ENCODE results near the gene AK2. TPM values are rescaled to one million over a fixed set of nuclear protein-coding genes. Genes with fewer than 3 reads are reported as not detected.

The AK2 gene
- total RNA-seq, result 140 and 168 TPM in 2 replicates

DNA sequence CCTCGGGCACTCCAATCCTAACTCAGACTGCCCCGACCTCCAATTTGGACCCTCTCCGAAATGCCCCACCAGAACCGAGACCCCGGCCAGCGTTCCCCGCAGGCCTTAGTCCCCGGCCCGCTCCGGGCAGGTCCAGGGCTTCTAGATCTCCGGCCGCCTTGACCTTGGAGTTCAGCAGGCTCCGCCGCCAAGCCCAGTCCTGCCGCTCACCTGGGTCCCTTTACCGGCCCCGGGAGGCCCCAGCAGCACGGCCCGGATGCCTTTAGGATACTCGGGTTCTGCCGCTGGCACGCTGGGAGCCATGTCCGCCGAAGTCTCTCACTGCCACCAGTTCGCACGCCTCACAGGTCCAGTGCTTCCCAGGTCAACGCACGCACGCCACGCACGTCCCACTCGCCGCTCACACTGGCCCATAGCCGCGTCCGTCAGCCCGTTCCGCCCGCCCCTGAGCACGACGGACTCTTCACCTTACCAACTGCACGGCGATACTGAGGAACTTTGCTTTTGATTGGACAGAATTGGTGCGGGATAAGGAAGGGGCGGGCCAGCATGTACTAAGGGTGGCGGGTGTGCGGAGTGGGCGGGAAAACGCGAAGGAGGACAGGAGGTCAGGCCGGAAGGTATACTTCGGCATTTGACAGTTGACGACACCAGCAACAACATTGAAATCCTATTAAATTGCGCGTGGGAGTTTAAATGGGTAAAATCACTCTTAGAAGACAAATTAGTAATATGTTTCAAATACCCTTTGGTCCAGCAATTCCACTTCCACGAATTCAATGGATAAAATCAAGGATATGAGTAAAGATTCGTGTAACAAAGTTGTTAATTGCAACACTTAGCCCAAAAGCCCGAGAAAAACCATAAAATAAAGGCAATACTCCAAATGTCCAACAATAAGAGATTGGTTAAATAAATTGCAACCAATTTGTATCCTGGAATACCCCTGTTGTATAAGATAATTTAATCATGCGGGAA lies at the start of gene AK2:
AK2 (minus strand) TSS at position 358 of the 978 bp plus-strand sequence; CDS start at position 303, 55 bp downstream.

DNA sequence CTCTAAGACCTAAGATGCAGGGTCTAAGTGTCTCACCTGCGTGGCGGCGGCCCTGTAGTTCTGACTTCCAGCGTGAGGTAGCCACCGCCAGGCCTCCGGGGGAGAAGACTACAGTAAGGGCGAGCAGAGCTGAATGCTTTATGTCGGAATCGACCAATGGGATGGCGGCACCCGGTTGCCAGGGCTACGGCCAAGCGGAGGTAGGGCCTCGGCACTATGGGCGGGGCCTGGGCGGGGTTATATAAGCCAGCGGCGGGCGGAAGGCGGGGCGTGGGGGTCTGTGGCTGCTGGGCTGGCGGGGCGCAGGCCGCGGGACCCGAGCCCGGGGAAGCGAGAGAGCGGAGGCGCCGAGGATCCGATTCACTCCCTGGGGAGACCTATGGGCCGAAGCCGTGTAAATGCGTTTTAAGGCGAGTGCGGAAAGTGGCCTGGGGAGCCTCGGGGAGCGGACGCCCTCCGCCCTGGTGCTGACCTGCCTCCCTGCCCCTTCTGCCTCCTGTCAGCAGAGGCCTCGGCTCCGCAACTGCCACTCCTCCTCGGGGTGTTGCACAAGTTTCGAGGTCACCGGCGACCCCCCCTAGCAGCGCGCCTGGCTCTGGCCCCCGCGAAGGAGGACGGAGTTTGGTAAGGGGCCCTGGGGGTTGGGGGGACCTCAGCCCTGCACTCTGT lies 44.3 kb upstream of the AK2 start, which contains the start of gene AZIN2:
AZIN2 (plus strand) TSS at position 269 of the 669 bp plus-strand sequence. CDS start 1,097 bp downstream, outside the sequence.

DNA sequence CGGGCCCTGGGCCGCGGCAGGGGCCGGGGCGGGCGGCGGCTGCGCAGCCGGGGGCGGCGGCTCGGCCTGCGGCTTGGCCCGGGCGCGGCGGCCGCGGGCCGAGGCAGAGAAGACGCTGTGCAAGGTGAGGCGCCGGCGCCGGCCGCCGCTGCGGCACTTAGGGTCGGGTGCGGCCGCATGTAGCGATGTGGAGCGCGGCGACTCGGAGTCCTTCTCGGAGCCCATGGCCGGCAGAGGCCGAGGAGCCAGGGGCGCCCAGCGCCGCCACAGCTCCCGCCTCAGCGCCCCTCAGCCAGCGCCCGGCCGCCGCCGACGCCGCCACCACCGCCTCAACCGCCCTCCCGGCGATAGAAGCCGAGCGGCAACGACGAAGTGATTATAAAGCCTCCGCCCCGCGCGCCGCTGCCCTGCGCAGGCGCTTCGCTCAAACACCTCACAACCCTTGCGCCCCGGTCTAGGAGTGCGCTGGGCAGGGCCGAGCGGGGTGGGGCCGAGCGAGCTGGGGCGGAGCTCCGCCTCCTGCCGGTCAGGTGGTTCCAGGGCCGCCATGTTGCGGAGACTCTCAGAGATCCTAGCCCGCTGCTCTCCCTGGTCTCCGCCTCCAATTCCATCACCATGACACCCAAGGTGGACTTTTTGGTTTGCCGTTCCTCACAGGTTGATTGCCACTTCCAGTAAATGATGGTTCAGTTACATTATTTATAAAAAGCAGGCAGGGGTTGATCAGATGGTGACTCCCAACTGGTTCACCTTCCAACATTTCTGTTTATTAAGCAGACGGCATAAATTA lies 72.0 kb downstream of the AK2 start, which contains the start of gene RNF19B:
RNF19B (minus strand) TSS at position 349 of the 790 bp plus-strand sequence; CDS start at position 225, 124 bp downstream.

Other genes with a start within 250 kb of the AK2 start
- gene YARS1, start 219.5 kb downstream of the AK2 start, total RNA-seq, result 119 and 135 TPM in 2 replicates
- 53.6 and 55.2 TPM in 2 replicates for gene S100PBP, start 219.2 kb downstream of the AK2 start, total RNA-seq
- 0.91 and 2.2 TPM in 2 replicates for gene FNDC5, start 166.0 kb downstream of the AK2 start, total RNA-seq
- gene HPCA, start 150.4 kb downstream of the AK2 start, total RNA-seq, result not detected in 2 replicates
- 33.9 and 35.7 TPM in 2 replicates for gene TMEM54, start 135.5 kb downstream of the AK2 start, total RNA-seq
- gene RNF19B, start 72.1 kb downstream of the AK2 start, total RNA-seq, result 15.2 and 15.3 TPM in 2 replicates
- gene AZIN2, start 44.3 kb upstream of the AK2 start, total RNA-seq, result 2.1 and 5.1 TPM in 2 replicates
- gene TRIM62, start 145.2 kb upstream of the AK2 start, total RNA-seq, result 1.7 and 2.2 TPM in 2 replicates
- 10.7 and 11.1 TPM in 2 replicates for gene ZNF362, start 219.6 kb upstream of the AK2 start, total RNA-seq